ENCODE results near the gene SULT2B1.
"Not testable (repeated sequence)": the region's sequence is repeated elsewhere in the genome, so short reads cannot be mapped to it uniquely, and the experiment has no call there.

Gene SULT2B1

DNA sequence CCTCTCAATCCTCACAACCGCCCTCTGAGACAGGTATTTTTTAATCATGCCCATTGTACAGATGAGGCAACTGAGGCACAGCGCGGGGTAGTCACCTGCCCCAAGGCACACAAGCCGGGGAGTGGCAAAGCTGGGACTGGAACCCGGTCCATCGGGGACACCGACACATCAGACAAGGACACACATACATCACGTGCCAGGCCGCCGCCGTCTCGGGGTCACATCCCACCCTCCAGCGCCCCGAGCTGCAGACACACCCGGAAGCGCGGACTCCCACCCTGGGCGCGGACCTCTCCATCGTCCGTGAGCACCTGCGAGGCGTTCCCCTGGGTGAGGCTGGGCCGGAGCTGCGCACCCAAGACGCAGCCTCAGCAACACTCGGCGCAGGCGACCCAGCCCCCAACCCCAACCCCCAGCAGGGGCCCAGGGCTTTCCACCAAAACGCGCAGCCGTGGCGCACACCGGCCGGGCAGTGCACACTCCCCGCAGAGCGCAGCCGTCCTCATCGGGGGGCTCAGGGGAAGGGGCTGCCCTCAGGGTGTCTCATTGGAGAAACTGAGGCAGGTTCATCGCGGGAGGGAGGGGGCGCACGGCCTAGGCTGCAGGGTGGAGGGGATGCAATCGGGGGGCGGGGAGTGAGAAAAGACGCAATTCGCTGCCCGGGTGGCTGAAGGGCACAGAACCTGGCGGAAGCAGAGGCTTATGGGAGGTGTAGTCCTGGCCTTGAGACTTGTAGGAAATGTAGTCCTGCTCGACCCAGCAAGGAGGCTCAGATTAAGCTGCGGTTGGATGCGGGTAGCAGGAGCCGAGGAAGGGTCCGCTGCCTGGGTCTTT is 38.5 kb upstream of the SULT2B1 start:
- peak; percentile 38 to 42 for DNase-seq (ENCODE audit: low spot score in 2 of 2)
- Mint-ChIP-seq H3K27me3 (no peaks in the 10 kb centered on the region), H3K4me1 (peaks cover 16% of the 10 kb centered on the region), H3K36me3 (ENCODE audit: insufficient read depth) (peaks cover 6% of the 10 kb centered on the region), H3K9me3 (no peaks in the 10 kb centered on the region), H3K4me3 (no peak overlapping the region), H3K27ac (ENCODE audit: low read depth) (no peak overlapping the region)
- peak; percentile 55 for ATAC-seq (replicated peaks; ENCODE audit: extremely low read depth, poor library complexity, severe bottlenecking)

DNA sequence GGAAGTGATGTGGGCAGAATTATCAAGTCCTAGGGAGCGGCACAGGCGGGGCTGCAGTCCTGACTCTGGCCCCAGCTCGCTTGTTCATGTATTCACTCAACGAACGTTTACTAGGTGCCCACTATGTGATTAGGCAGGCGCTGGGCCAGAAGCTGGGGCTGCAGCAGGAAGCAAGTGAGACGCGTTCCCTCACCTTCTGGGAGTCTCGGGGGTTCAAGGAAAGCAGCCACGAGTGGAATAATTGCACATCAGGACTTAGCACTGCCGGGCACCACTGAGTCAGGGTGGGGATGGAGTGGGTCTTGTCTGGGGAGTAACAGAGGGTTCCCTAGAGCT is 37.9 kb upstream of the SULT2B1 start:
- Mint-ChIP-seq H3K9me3 (no peaks in the 10 kb centered on the region), H3K27me3 (no peaks in the 10 kb centered on the region), H3K4me1 (peaks cover 16% of the 10 kb centered on the region), H3K4me3 (no peak overlapping the region), H3K27ac (ENCODE audit: low read depth) (no peak overlapping the region), H3K36me3 (ENCODE audit: insufficient read depth) (peaks cover 6% of the 10 kb centered on the region)
- DNase-seq (ENCODE audit: low spot score in 2 of 2) = no peak
- ATAC-seq (replicated peaks; ENCODE audit: extremely low read depth, poor library complexity, severe bottlenecking) = no peak

DNA sequence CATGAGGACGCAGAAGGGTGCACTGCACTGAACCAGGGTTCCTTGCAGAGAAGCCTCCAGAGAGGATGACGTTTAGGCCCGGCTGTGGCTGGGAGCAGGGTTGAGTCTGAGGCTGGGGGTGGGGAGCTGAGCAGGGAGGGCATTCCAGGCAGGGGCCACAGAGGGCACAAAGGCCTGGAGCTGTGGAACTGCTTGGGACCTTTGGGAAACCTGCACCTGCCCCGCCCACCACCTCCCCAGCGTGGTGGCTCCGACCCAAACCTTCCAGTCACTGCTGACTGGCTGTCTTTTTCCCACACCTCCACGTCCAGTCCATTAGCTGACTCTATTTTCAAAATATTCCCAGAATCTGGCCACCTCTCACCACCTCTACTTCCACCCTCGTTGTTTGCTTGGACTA is 35.4 kb upstream of the SULT2B1 start:
- peaks cover 5% of the 10 kb centered on the region for H3K4me1 Mint-ChIP-seq
- H3K36me3 Mint-ChIP-seq (ENCODE audit: insufficient read depth) = peaks cover 4% of the 10 kb centered on the region
- H3K4me3 Mint-ChIP-seq = no peak overlapping the region
- no peak for DNase-seq (ENCODE audit: low spot score in 2 of 2)
- H3K27me3 Mint-ChIP-seq = no peaks in the 10 kb centered on the region
- ATAC-seq (replicated peaks; ENCODE audit: extremely low read depth, poor library complexity, severe bottlenecking) = no peak
- no peaks in the 10 kb centered on the region for H3K9me3 Mint-ChIP-seq
- no peak overlapping the region for H3K27ac Mint-ChIP-seq (ENCODE audit: low read depth)

DNA sequence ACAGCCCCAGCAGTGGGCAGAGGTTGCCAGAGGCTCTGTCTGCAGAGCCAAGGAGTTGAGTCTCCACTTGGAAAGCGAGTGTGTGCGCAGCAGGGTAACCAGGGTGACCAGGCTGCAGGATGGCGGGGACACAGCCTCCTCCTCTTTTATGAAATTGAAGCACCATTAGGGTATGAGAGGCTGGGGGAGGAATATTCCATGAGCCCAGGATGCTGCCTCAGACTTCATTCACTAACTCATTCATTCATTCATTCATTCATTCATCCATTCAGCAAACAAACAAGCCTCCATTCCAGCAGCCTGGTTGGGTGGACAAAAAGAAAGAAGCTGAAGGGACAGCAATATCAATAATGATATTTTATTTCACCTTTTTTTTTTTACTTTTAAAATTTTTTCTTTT is 33.8 kb upstream of the SULT2B1 start:
- H3K27me3 Mint-ChIP-seq = no peaks in the 10 kb centered on the region
- peaks cover 4% of the 10 kb centered on the region for H3K36me3 Mint-ChIP-seq (ENCODE audit: insufficient read depth)

DNA sequence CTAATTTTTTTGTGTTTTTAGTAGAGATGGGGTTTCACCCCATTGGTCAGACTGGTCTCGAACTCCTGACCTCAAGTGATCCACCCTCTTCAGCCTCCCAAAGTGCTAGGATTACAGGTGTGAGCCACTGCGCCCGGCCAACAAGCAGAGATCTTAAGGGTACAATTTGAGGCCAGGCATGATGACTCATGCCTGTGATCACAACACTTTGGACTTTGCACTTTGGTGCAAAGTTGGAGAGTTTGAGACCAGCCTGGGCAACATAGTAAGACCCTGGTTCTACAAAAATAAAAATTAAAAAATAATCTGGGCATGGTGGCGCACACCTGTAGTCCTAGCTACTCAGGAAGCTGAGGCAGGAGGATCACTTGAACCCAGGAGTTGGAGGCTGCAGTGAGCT is 32.5 kb upstream of the SULT2B1 start:
- not testable (repeated sequence) for DNase-seq (ENCODE audit: low spot score in 2 of 2); H3K27ac Mint-ChIP-seq (ENCODE audit: low read depth); H3K9me3 Mint-ChIP-seq; H3K27me3 Mint-ChIP-seq; H3K4me3 Mint-ChIP-seq; H3K4me1 Mint-ChIP-seq; ATAC-seq (replicated peaks; ENCODE audit: extremely low read depth, poor library complexity, severe bottlenecking); H3K36me3 Mint-ChIP-seq (ENCODE audit: insufficient read depth)

More for the DNA sequence above, 33.8 kb upstream of the SULT2B1 start:
- DNase-seq (ENCODE audit: low spot score in 2 of 2) = no peak
- Mint-ChIP-seq H3K4me1 (peaks cover 5% of the 10 kb centered on the region), H3K9me3 (no peaks in the 10 kb centered on the region), H3K4me3 (no peak overlapping the region), H3K27ac (ENCODE audit: low read depth) (no peak overlapping the region)
- no peak for ATAC-seq (replicated peaks; ENCODE audit: extremely low read depth, poor library complexity, severe bottlenecking)

DNA sequence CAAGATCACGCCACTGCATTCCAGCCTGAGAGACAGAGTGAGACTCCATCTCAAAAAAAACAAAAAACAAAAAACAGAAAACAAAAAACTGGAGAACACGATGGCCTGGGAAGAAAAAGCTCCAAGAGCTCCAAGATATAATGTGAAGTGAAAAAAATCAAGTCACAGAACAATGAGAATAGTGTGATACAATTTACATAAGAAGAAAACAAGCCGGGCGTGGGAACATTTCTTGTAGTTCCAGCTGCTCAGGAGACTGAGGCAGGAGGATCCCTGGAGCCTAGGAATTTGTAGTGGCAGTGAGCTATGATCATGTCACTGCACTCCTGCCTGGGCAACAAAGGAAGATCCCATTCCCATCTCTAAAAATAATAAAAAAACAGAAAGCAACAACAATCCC is 31.8 kb upstream of the SULT2B1 start:
- no peaks in the 10 kb centered on the region for H3K36me3 Mint-ChIP-seq (ENCODE audit: insufficient read depth)
- peaks cover 15% of the 10 kb centered on the region for H3K27me3 Mint-ChIP-seq
- peaks cover 5% of the 10 kb centered on the region for H3K9me3 Mint-ChIP-seq
- no peak overlapping the region for H3K27ac Mint-ChIP-seq (ENCODE audit: low read depth)
- no peaks in the 10 kb centered on the region for H3K4me1 Mint-ChIP-seq
- ATAC-seq (replicated peaks; ENCODE audit: extremely low read depth, poor library complexity, severe bottlenecking) = no peak
- H3K4me3 Mint-ChIP-seq = no peak overlapping the region
- no peak for DNase-seq (ENCODE audit: low spot score in 2 of 2)

DNA sequence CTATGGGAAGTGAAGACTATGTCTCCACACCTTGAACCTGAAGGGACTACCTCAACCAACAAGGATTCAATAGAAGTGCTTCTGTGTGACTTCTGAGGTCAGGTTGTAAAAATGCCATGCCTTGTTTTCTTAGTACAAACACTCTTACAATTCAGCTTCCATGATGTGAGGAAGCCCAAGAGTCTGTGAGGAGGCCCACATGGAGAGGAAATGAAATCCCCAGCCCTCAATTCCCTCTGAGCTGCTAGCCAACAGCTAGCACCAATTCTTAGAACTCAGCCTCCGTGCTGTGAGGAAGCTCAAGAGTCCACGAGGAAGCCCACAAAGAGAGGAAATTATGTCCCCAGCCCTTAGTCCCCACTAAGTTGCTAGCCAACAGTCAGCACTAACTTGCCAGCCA is 27.8 kb upstream of the SULT2B1 start:
- Mint-ChIP-seq H3K4me3 (no peak overlapping the region), H3K27me3 (peaks cover 15% of the 10 kb centered on the region), H3K27ac (ENCODE audit: low read depth) (no peak overlapping the region), H3K9me3 (peaks cover 11% of the 10 kb centered on the region), H3K4me1 (no peaks in the 10 kb centered on the region), H3K36me3 (ENCODE audit: insufficient read depth) (no peaks in the 10 kb centered on the region)
- DNase-seq (ENCODE audit: low spot score in 2 of 2) = no peak
- no peak for ATAC-seq (replicated peaks; ENCODE audit: extremely low read depth, poor library complexity, severe bottlenecking)

DNA sequence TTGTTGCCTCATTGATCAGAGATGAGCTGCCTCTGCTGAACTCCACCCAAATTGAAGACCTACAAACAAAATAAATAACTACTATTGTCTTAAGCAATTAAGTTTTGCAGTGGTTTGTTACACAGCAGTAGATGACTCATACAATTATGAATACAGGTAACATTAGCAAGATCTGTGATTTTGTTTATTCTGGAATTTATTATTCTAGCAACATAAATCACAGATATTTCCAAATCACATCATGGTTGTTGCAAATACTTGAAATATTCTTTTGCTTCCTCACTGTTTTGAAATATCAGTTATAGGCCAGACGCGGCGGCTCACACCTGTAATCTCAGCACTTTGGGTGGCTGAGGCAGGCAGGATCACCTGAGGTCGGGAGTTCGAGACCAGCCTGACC is 27.2 kb upstream of the SULT2B1 start:
- Mint-ChIP-seq H3K36me3 (ENCODE audit: insufficient read depth) (no peaks in the 10 kb centered on the region), H3K9me3 (peaks cover 11% of the 10 kb centered on the region), H3K4me1 (no peaks in the 10 kb centered on the region), H3K4me3 (no peak overlapping the region), H3K27me3 (peaks cover 15% of the 10 kb centered on the region), H3K27ac (ENCODE audit: low read depth) (no peak overlapping the region)
- no peak for ATAC-seq (replicated peaks; ENCODE audit: extremely low read depth, poor library complexity, severe bottlenecking)
- DNase-seq (ENCODE audit: low spot score in 2 of 2) = no peak

DNA sequence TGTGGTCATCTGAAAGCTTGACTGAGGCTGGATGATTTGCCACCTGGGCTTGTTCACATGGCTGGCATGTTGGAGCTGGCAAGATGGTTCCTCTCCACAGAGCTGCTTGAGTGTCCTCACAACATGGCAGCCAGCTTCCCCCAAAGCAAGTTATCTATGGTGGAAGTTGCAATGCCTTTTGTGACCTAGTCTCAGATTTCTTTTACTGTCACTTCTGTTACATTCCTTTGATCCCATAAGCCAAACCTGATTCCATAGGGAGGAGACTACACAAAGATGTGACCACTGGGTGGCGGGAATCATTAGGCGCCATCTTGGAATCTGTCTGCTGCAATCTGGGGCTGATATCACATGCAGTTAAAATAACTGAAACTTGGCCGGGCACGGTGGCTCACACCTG is 22.8 kb upstream of the SULT2B1 start:
- no peak overlapping the region for H3K27ac Mint-ChIP-seq (ENCODE audit: low read depth)
- H3K4me3 Mint-ChIP-seq = no peak overlapping the region
- no peak for ATAC-seq (replicated peaks; ENCODE audit: extremely low read depth, poor library complexity, severe bottlenecking)
- no peaks in the 10 kb centered on the region for H3K4me1 Mint-ChIP-seq
- peaks cover 7% of the 10 kb centered on the region for H3K9me3 Mint-ChIP-seq
- no peaks in the 10 kb centered on the region for H3K36me3 Mint-ChIP-seq (ENCODE audit: insufficient read depth)
- peaks cover 39% of the 10 kb centered on the region for H3K27me3 Mint-ChIP-seq
- no peak for DNase-seq (ENCODE audit: low spot score in 2 of 2)

DNA sequence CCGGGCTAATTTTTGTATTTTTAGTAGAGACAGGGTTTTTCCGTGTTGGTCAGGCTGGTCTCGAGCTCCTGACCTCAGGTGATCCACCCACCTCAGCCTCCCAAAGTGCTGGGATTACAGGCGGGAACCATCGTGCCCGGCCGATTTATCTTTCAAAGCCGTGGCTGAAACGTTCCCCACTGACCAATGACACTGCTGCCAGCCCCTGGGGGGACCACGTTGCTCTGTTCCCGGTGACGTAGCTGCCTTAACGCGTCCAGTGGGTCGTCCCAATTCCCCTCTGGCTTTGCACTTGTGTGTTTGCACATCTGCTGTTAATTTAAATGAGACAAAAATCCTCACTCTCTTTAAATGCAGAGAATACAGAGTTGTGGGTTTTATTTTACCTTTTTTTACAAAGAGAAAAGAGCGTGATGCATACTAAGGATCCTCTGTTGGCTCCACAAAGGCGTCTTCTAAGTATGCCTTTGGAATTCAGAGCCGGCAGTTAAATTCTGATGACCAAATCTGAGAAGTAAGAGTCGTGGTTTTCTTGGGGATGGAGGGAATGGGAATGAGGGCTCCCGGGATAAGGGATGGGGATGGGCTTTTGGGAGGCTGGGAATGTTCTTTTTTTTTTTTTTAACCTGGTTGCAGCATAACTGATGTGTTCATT is 21.8 kb upstream of the SULT2B1 start:
- H3K4me1 Mint-ChIP-seq = no peaks in the 10 kb centered on the region
- H3K9me3 Mint-ChIP-seq = peaks cover 5% of the 10 kb centered on the region
- H3K36me3 Mint-ChIP-seq (ENCODE audit: insufficient read depth) = no peaks in the 10 kb centered on the region
- DNase-seq (ENCODE audit: low spot score in 2 of 2) = no peak
- no peak overlapping the region for H3K27ac Mint-ChIP-seq (ENCODE audit: low read depth)
- H3K27me3 Mint-ChIP-seq = peaks cover 30% of the 10 kb centered on the region
- ATAC-seq (replicated peaks; ENCODE audit: extremely low read depth, poor library complexity, severe bottlenecking) = no peak
- no peak overlapping the region for H3K4me3 Mint-ChIP-seq

DNA sequence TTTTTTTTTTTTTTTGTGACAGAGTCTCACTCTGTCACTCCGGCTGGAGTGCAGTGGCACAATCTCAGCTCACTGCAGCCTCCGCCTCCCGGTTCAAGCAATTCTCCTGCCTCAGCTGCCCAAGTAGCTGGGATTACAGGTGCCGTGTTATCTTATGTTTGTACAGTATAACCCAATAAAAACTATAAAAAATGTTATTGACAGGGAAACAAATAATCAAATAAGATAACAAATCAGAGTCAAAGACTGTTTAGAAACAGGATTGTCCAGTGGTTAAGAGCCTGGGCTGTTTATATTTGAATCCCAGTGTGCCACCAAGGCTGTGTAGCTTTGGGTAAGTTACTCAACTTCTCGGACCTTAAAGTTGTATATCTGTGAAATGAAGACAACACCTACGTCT is 21.2 kb upstream of the SULT2B1 start:
- no peak overlapping the region for H3K4me3 Mint-ChIP-seq

DNA sequence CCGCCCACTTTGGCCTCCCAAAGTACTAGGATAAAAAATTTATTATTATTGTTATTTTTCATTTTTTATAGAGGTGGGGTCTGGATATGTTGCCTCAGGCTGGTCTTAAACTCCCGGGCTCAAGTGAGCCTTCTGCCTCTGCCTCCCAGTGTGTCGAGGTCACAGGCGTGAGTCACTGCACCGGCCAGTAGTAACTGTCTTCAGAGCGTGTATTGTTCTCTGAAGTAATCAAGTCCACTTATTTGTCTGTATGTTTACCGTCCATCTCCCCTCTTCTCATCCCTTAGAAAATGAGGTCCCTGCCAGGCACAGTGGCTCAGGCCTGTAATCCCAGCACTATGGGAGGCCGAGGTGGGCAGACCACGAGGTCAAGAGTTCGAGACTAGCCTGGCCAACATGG is 18.2 kb upstream of the SULT2B1 start:
- Mint-ChIP-seq H3K4me3 (no peak overlapping the region), H3K4me1 (no peaks in the 10 kb centered on the region), H3K36me3 (ENCODE audit: insufficient read depth) (no peaks in the 10 kb centered on the region), H3K9me3 (no peaks in the 10 kb centered on the region), H3K27me3 (peaks cover 30% of the 10 kb centered on the region), H3K27ac (ENCODE audit: low read depth) (no peak overlapping the region)
- no peak for DNase-seq (ENCODE audit: low spot score in 2 of 2)
- no peak for ATAC-seq (replicated peaks; ENCODE audit: extremely low read depth, poor library complexity, severe bottlenecking)

More for the DNA sequence above, 21.2 kb upstream of the SULT2B1 start:
- Mint-ChIP-seq H3K36me3 (ENCODE audit: insufficient read depth) (no peaks in the 10 kb centered on the region), H3K9me3 (peaks cover 5% of the 10 kb centered on the region), H3K27ac (ENCODE audit: low read depth) (no peak overlapping the region), H3K4me1 (no peaks in the 10 kb centered on the region), H3K27me3 (peaks cover 30% of the 10 kb centered on the region)
- ATAC-seq (replicated peaks; ENCODE audit: extremely low read depth, poor library complexity, severe bottlenecking) (no peak), DNase-seq (ENCODE audit: low spot score in 2 of 2) (no peak)

DNA sequence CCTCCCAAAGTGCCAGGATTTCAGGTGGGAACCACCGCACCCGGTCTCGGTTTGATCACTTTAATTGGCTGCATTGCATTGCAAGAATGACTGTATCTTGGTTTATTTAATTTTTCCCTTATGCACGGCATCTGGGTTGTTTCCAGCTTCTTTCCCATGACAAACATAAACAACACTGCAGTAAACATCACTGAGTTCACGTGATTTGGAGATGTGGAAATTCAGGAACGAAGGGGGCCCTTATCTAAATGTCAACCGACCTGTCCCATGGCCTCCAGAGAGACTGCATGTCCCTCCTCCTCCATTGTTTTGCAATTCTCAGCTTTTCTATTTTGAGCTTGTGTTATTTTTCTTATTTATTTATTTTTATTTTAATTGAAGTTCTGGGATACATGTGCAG is 14.4 kb upstream of the SULT2B1 start:
- DNase-seq (ENCODE audit: low spot score in 2 of 2) (no peak), ATAC-seq (replicated peaks; ENCODE audit: extremely low read depth, poor library complexity, severe bottlenecking) (no peak)

More for the DNA sequence above, 14.4 kb upstream of the SULT2B1 start:
- Mint-ChIP-seq H3K27me3 (peaks cover 3% of the 10 kb centered on the region), H3K36me3 (ENCODE audit: insufficient read depth) (no peaks in the 10 kb centered on the region), H3K4me1 (no peaks in the 10 kb centered on the region), H3K27ac (ENCODE audit: low read depth) (no peak overlapping the region), H3K4me3 (no peak overlapping the region), H3K9me3 (no peaks in the 10 kb centered on the region)
